GM06990 (cell line): ENCODE results near the gene NPEPL1.

Experiments used
- DNase-seq: peaks from one replicate; pipeline ENCODE4 v3.0.0-alpha.2; 2011; ENCODE audit not compliant: insufficient read length; ENCODE audit errors: extremely low read depth
- H3K27me3 ChIP-seq: replicated peaks from 2 replicates; pipeline ENCODE4 v1.6.0; 2011; ENCODE audit warnings: low read length; ENCODE audit not compliant: control insufficient read depth, insufficient read depth
- H3K36me3 ChIP-seq: 2 replicates; pipeline ENCODE4 v1.5.1; 2011; ENCODE audit warnings: low read length; ENCODE audit not compliant: control insufficient read depth, insufficient read depth
- H3K4me3 ChIP-seq: replicated peaks from 2 replicates; pipeline ENCODE4 v1.5.1; 2011; ENCODE audit warnings: low read depth, mild to moderate bottlenecking, control low read depth, low read length
- TF ChIP-seq, protein P1 (sequence below): IDR thresholded peaks from 2 replicates; pipeline ENCODE4 v1.5.1; 2011; ENCODE audit warnings: low read length, control low read depth, mild to moderate bottlenecking, inconsistent platforms; ENCODE audit not compliant: insufficient read depth, poor library complexity, severe bottlenecking

Gene NPEPL1

DNA sequence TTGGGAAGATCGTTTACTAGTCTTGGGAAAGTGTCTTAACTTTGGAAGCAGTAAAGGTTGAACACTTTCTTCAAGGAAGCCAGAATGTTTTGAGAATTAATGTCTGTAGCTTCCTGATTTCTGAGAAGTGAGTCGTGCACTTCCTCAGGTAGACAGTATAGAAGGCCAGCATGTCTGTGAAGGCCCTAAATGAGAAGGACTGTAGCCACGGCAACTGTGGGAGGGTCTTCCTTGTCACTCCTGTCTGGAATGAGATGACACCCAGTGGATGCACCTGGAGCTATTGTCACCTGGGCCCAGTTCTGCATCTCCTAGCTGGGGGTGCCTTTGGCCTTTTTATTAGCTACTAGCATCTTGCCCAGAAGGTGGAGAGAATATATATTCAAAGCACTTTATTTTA, 32.8 kb upstream of the NPEPL1 start:
- Histone ChIP-seq H3K36me3 (peaks cover 9% of the 10 kb centered on the region; the same call in 1 of the 2 replicates), H3K27me3 (no peaks in the 10 kb centered on the region), H3K4me3 (no peak overlapping the region)
- TF ChIP-seq, protein P1, sequence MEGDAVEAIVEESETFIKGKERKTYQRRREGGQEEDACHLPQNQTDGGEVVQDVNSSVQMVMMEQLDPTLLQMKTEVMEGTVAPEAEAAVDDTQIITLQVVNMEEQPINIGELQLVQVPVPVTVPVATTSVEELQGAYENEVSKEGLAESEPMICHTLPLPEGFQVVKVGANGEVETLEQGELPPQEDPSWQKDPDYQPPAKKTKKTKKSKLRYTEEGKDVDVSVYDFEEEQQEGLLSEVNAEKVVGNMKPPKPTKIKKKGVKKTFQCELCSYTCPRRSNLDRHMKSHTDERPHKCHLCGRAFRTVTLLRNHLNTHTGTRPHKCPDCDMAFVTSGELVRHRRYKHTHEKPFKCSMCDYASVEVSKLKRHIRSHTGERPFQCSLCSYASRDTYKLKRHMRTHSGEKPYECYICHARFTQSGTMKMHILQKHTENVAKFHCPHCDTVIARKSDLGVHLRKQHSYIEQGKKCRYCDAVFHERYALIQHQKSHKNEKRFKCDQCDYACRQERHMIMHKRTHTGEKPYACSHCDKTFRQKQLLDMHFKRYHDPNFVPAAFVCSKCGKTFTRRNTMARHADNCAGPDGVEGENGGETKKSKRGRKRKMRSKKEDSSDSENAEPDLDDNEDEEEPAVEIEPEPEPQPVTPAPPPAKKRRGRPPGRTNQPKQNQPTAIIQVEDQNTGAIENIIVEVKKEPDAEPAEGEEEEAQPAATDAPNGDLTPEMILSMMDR, result no peak
- no peak for DNase-seq

DNA sequence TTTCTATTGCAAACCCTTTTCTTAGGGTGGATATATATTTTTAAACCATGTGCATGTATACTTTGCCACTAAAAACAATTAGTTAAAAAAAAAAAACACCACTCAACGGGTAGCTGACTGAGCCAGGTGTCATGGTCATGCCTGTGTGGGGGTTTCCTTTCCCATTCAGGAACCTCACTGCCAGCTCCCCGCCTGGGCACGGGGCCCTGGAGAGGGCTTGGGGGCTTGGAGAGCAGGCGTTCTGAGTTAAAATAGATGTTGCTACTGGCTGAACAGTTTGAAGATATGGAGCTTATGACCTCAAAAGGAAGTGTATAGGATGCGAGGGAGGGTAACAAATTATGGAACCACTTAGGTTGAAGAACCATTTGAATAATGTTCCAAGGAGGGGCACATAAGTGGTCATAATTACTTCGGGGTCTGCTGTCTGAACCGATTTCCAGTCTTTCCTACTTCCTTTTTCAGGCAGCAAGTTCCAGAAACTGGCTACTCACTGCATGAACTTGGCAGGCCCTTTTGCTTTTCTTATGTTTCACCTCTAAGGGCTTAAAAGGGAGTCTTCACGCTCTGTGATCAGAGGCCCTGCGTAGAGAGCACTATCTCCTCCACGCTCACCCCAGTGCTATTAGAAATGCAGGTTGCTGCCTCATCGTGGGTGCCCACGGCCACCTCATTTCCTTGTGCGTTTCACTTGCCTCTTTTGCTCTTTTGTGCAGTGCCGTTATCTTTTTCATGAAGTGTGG, 31.6 kb upstream of the NPEPL1 start:
- TF ChIP-seq, protein P1, result no peak
- no peak overlapping the region for H3K4me3 ChIP-seq
- H3K27me3 ChIP-seq, result no peaks in the 10 kb centered on the region
- no peak for DNase-seq
- peaks cover 12% of the 10 kb centered on the region for H3K36me3 ChIP-seq

DNA sequence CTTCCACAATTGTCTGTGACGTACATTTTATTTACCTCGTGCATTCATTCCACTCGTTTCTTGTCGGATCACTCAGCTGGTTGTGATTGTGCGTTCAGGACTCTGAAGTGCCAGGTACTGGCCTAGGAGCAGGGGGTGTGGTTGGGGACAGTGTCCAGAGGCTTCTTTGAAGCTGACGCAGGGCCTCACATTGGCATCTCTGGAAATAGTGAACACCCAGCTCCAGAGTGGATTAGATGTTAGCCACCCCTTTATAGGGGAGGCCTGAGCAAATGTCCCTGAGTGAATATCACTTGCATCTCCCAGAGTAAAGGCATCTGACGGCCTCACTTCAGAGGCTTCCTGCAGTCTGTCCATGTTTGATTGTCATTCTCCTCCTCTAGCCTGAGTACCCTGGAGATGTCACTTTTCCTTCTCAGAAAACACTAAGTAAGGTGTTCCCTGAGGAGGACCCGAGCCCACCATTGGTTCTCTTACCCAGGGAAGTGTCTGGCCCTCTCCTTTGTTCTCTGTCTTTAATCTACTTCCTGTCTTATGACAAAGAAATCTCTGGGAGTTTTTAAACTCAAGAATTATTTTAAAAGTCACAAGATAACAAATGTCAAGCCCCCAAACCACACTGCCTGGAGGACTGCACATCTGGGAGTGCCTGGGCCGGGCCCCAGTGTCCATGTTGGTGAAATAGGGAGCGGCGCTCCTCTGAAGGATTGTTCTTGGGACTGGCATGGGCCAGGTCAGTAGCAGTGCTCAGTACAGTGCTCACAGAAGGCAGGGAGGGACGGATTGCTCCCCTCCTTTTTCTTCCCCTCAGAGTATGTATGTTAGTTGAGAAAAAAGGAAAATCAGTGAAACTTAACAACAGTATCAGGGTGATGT, 30.8 kb upstream of the NPEPL1 start:
- DNase-seq, result no peak
- no peak overlapping the region for H3K4me3 ChIP-seq
- peaks cover 10% of the 10 kb centered on the region for H3K36me3 ChIP-seq
- H3K27me3 ChIP-seq, result no peaks in the 10 kb centered on the region
- TF ChIP-seq, protein P1, result no peak

DNA sequence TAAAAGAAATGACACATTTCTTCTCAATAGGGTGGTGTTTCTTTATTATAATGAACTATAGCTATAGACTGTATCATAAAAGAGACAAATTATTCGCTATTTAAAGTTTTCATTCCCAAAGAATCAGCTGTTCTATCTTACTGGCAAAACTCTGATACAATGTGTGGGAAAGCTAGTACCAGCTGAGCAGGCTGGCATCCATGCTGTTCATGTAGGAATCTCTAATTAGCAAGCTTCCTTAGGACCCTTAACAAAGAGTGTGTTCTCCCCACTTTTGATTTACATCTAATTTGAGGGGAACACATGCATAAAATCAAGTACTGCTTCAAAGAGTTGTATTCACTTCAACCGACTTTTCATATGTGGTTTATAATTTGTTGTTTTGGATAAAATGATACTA, 28.3 kb upstream of the NPEPL1 start:
- H3K27me3 ChIP-seq, result no peaks in the 10 kb centered on the region
- H3K4me3 ChIP-seq, result no peak overlapping the region
- no peak for DNase-seq
- TF ChIP-seq, protein P1, result no peak
- H3K36me3 ChIP-seq, result peaks cover 12% of the 10 kb centered on the region

DNA sequence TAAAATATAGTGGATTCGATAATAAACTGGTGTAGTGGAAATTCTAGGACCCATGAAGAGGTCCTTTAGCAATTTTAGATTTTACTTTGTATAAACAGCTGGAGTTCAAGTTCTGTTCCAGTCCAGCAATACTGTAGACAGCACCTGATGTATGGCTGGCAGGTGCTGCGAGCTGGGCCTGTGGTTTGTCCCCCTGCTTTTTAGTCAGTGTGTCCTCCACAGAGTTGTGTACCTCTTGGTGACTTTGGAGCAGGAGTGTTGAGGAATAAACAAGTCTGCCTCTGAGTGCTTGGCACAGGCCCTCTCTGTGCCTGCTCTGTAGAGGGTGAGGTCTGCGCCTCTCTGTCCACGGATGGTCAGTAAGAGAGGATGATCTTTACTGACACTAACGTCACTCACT, 27.7 kb upstream of the NPEPL1 start:
- Histone ChIP-seq H3K36me3 (peaks cover 12% of the 10 kb centered on the region), H3K27me3 (no peaks in the 10 kb centered on the region), H3K4me3 (no peak overlapping the region)
- no peak for DNase-seq
- TF ChIP-seq, protein P1, result no peak
